Measurements from ENCODE around the gene KRT33A. TPM values are rescaled to one million over a fixed set of nuclear protein-coding genes. Genes with fewer than 3 reads are reported as not detected.
"Not testable (repeated sequence)": the region's sequence is repeated elsewhere in the genome, so short reads cannot be mapped to it uniquely, and the experiment has no call there.

KRT33A gene
- total RNA-seq, 4 donors from 2014 or later: not detected

DNA sequence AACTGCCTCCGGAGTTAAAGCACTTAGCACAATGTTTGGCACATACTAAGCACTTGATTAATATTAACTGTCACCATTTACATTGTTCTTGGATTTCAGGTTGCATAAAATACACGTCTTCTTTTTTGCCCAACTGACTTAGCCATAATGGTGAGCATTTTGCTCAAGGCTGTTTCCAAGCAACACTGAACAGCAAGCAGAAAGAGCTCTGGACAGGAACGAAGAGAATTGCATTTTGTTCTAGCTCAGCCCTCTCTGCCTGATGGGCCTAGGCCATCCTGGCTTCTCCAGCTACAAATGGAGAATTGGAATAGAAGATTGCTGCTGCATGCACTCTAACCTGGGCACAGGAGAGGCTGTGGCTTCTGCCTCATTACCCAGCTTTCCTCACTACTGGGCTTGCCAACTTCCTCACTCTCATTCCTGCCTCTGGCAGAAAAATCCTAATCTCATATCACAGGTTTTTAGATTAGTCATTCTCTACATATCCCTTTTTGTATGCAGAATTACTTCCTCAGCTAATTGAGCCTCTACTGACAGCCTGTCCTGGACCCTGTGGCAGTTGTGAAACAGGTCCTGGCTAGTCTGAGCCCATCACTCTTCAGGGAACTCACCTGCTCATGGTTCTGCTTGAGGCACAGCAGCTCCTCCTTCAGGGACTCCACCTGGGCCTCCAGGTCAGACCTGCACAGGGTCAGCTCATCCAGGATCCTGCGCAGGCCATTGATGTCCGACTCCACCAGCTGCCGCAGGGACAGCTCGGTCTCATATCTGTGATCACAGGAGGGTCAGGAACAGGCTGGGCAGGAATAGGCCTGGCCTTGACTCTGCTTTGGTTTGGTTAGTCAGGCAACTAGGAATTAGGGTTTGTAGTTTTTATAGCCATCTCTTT lies 2.5 kb downstream of the KRT33A start:
- no peaks in the 10 kb centered on the region for H3K27me3 ChIP-seq
- no peak overlapping the region for H3K27ac ChIP-seq
- H3K9me3 ChIP-seq: no peaks in the 10 kb centered on the region
- peaks cover 0 to 4% (median 0%) of the 10 kb centered on the region in 4 donors for H3K4me1 ChIP-seq
- no peak for DNase-seq (ENCODE audit: low spot score in 2 of 2)
- H3K36me3 ChIP-seq: no peaks in the 10 kb centered on the region
- H3K4me3 ChIP-seq: no peak overlapping the region
- whole genome bisulfite sequencing, 2 donors: 85 to 87% methylated on average over 6 to 7 of the region's 7 CpGs
- TF ChIP-seq POLR2A (IDR thresholded peaks at IDR 0.05): no peak
- no peak for TF ChIP-seq EP300 (IDR thresholded peaks at IDR 0.05)
- TF ChIP-seq, protein P1, sequence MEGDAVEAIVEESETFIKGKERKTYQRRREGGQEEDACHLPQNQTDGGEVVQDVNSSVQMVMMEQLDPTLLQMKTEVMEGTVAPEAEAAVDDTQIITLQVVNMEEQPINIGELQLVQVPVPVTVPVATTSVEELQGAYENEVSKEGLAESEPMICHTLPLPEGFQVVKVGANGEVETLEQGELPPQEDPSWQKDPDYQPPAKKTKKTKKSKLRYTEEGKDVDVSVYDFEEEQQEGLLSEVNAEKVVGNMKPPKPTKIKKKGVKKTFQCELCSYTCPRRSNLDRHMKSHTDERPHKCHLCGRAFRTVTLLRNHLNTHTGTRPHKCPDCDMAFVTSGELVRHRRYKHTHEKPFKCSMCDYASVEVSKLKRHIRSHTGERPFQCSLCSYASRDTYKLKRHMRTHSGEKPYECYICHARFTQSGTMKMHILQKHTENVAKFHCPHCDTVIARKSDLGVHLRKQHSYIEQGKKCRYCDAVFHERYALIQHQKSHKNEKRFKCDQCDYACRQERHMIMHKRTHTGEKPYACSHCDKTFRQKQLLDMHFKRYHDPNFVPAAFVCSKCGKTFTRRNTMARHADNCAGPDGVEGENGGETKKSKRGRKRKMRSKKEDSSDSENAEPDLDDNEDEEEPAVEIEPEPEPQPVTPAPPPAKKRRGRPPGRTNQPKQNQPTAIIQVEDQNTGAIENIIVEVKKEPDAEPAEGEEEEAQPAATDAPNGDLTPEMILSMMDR (IDR thresholded peaks at IDR 0.05): no peak

DNA sequence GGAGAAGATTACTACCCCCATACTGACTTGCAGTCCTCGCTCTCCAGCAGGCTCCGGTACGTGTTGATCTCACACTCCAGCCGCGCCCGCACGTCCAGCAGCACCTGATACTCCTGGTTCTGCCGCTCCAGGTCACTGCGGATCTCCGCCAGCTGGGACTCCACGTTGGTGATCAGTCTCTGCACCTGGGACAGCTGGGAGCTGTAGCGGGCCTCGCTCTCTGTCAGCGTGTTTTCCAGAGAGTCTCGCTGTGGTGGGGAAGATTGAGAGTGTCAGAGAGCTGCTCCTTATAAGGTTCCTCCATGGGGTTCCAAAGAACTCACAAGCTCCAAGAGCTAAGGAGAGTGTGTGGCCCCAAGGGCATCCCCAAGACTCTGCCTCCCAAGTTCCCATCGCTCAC lies 4.2 kb downstream of the KRT33A start:
- DNase-seq (ENCODE audit: low spot score in 2 of 2); H3K4me1 ChIP-seq; H3K27ac ChIP-seq; H3K4me3 ChIP-seq; H3K27me3 ChIP-seq; H3K36me3 ChIP-seq: not testable (repeated sequence)
- peaks cover 0 to 14% (median 0%) of the 10 kb centered on the region in 4 donors for H3K9me3 ChIP-seq
- WGBS, 2 donors: 69 to 73% methylated on average over 15 to 16 of the region's 16 CpGs

- TF ChIP-seq, protein P1 (IDR thresholded peaks at IDR 0.05): no peak
- TF ChIP-seq EP300 (IDR thresholded peaks at IDR 0.05): no peak
- TF ChIP-seq POLR2A (IDR thresholded peaks at IDR 0.05): no peak
- peaks cover 0 to 4% (median 0%) of the 10 kb centered on the region in 4 donors for H3K4me1 ChIP-seq
- peaks cover 0 to 15% (median 0%) of the 10 kb centered on the region in 4 donors for H3K9me3 ChIP-seq
- H3K27me3 ChIP-seq: no peaks in the 10 kb centered on the region
- WGBS, 2 donors: 43 to 52% methylated on average over 3 of the region's 3 CpGs
- no peak overlapping the region for H3K27ac ChIP-seq
- H3K36me3 ChIP-seq: no peaks in the 10 kb centered on the region
- DNase-seq (ENCODE audit: low spot score in 2 of 2): no peak
- no peak overlapping the region for H3K4me3 ChIP-seq
These were observed 4.6 kb downstream of the KRT33A start for GRCh38 chr17:41345992-41346391.

GRCh38 chr17:41343029-41343428 lies 7.6 kb downstream of the KRT33A start:
- Histone ChIP-seq H3K27ac (no peak overlapping the region), H3K27me3 (no peaks in the 10 kb centered on the region), H3K36me3 (no peaks in the 10 kb centered on the region), H3K4me1 (peaks cover 0 to 4% (median 0%) of the 10 kb centered on the region in 4 donors), H3K9me3 (peaks cover 0 to 15% (median 0%) of the 10 kb centered on the region in 4 donors), H3K4me3 (no peak overlapping the region)
- TF ChIP-seq, protein P1 (IDR thresholded peaks at IDR 0.05): no peak
- TF ChIP-seq EP300 (IDR thresholded peaks at IDR 0.05) (no peak), POLR2A (IDR thresholded peaks at IDR 0.05) (no peak)
- no peak for DNase-seq (ENCODE audit: low spot score in 2 of 2)
- 54 to 65% methylated on average over 3 of the region's 3 CpGs for WGBS, 2 donors

DNA sequence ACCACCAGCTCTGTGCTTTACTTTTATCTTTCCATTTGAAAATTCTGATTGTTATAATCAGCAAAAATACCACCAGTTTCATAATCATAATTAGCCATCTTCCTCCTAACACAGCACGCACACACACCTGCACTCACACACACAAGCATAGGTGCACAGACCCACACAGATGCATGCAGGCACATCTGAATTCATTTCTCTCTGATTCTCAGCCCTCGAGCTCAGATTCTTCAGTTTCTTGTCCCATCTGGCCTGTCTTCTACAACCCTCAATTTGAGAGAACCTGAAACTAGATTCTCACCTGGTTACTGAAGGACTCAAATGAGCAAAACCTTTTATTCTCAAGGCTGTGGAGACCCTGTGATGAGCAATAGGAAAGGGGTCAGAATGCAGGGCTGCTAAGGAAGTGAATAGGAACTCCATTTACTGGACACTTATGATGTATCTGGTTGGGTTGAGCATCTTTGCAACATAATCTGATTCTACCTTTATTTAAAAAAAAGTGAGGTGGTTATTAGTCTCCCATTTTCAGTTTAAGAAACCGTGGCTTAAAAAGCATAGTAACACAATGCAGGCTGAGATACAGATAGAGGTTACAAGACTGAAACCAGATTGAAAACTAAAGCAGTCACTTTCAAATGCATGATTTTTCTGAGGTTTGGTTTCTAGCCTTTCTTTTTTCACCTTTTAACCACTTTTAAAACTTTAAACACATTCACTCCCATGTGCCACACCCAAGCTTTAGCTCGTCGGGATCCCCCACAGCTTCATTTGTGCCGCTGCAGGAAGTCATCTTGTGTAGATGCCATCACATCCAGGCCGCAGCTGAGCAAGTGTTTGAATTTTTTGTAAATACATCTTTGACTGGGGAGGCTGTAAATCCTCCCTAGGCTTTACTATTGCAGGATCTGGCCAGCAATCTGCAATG lies 9.4 kb downstream of the KRT33A start:
- DNase-seq (ENCODE audit: low spot score in 2 of 2): no peak
- 60 to 69% methylated on average over 7 of the region's 7 CpGs for WGBS, 2 donors
- H3K4me3 ChIP-seq: no peak overlapping the region
- peaks cover 0 to 4% (median 0%) of the 10 kb centered on the region in 4 donors for H3K4me1 ChIP-seq
- peaks cover 0 to 15% (median 0%) of the 10 kb centered on the region in 4 donors for H3K9me3 ChIP-seq
- no peak overlapping the region for H3K27ac ChIP-seq
- H3K36me3 ChIP-seq: no peaks in the 10 kb centered on the region
- no peaks in the 10 kb centered on the region for H3K27me3 ChIP-seq
- no peak for TF ChIP-seq EP300 (IDR thresholded peaks at IDR 0.05)
- TF ChIP-seq, protein P1 (IDR thresholded peaks at IDR 0.05): no peak
